DND-41 (cell line): ENCODE measurements around the gene KLK6.

Experiments used
- CTCF ChIP-seq: IDR thresholded peaks from 2 replicates; pipeline ENCODE4 v1.5.1; 2012; ENCODE audit warnings: borderline replicate concordance, low read length, moderate library complexity, mild to moderate bottlenecking; ENCODE audit not compliant: poor library complexity, severe bottlenecking; ENCODE audit errors: extremely low read depth
- EZH2 ChIP-seq: IDR thresholded peaks from 3 replicates; pipeline ENCODE4 v1.6.1; 2012; ENCODE audit warnings: borderline replicate concordance, low read depth, mild to moderate bottlenecking, moderate library complexity, low read length, inconsistent platforms; ENCODE audit not compliant: severe bottlenecking

- no peak for TF ChIP-seq CTCF
- no peak for TF ChIP-seq EZH2
These were observed 47.7 kb downstream of the KLK6 start for GRCh38 chr19:50921426-50922316.
